Suprapubic skin (tissue), 4 donors: ENCODE results near the gene CLCNKB. TPM values are rescaled to one million over a fixed set of nuclear protein-coding genes. Genes with fewer than 3 reads are reported as not detected.

Experiments
- DNase-seq, 2 donors: peaks; one replicate each; pipeline ENCODE4 v3.0.0-alpha.2; 2019; ENCODE audit warnings: low spot score in 2 of 2
- H3K27ac ChIP-seq: fragments of 200-600 bp; sonication (generic); one replicate; pipeline ENCODE4 v1.5.1; 2019
- H3K27me3 ChIP-seq: fragments of 200-600 bp; sonication (generic); one replicate; pipeline ENCODE4 v1.5.1; 2019
- H3K36me3 ChIP-seq: fragments of 200-600 bp; sonication (generic); one replicate; pipeline ENCODE4 v1.5.1; 2019
- H3K4me1 ChIP-seq: fragments of 200-600 bp; sonication (generic); one replicate; pipeline ENCODE4 v1.5.1; 2019
- H3K4me3 ChIP-seq: fragments of 200-600 bp; sonication (generic); one replicate; pipeline ENCODE4 v1.5.1; 2019; ENCODE audit warnings: mild to moderate bottlenecking
- H3K9me3 ChIP-seq: fragments of 200-600 bp; sonication (generic); one replicate; pipeline ENCODE4 v1.5.1; 2019
- EP300 ChIP-seq: sonication (generic); formaldehyde crosslinking; IDR thresholded peaks from one replicate; pipeline ENCODE4 v1.6.1; 2017; ENCODE audit warnings: antibody characterized with exemption
- POLR2A ChIP-seq, 2 donors: fragments of 450-650 bp; IDR thresholded peaks; one replicate each; pipeline ENCODE4 v1.6.1; 2017; ENCODE audit warnings: antibody characterized with exemption in 2 of 2, mild to moderate bottlenecking in 2 of 2, moderate library complexity in 2 of 2
- POLR2AphosphoS5 ChIP-seq, 3 donors: sonication (generic); formaldehyde crosslinking; IDR thresholded peaks; one replicate each; pipeline ENCODE4 v1.6.1; 2017; ENCODE audit warnings: antibody characterized with exemption in 3 of 3
- WGBS: methylation state at CpG from one replicate; pipeline ENCODE4 v1.1.5; 2018; 5-methylcytosine and 5-hydroxymethylcytosine counted together
- total RNA-seq, 4 donors: library from RNA; depleted of rRNA; stranded (reverse); fragments of >200 nt; gene quantifications; one replicate each; pipeline ENCODE4 v1.1.0, GENCODE V29; 2016
- TF ChIP-seq, protein P1 (sequence below), 2 donors: fragments of 200-600 bp in 1 of 2; fragments of 450-650 bp in 1 of 2; sonication (generic) in 1 of 2; IDR thresholded peaks; one replicate each; pipeline ENCODE4 v1.5.1; 2016 to 2019; ENCODE audit warnings: antibody characterized with exemption in 2 of 2, mild to moderate bottlenecking in 1 of 2, moderate library complexity in 1 of 2

Gene CLCNKB
- total RNA-seq, 4 donors from 2014 or later, result 0.42 TPM; not detected in 3

DNA sequence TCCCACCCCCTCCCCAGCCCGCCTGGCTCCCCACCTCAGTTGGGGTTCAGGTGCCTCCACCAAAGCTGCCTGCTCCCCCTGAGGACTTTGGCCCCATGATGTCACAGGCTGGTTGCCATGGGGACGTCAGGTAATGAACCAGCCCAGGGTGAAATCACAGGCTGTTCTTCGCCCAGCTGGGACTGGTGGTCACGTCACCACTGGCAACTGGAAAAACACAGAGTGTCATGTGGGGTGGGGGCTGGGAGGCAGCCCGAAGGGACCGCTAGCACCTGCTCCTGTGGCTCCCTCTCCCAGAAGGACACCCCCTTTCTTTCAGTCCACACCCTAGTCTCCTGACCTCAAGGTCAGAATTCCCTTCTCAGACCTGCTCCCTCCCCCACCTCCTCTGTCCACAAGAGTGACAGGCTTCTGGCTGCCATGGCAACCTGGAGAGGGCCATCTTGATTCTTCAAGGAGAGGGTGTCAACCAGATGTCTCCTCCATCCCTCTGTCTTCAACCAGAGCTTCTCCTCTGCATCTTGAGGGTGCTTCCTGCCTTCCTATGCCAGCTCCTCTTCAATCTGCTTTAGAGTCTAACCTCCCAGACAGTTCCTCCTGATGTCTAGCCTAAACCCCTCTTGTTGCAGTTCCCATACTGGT lies 23.7 kb downstream of the CLCNKB start:
- Histone ChIP-seq H3K4me3 (no peak overlapping the region), H3K27me3 (no peaks in the 10 kb centered on the region), H3K36me3 (no peaks in the 10 kb centered on the region), H3K27ac (no peak overlapping the region), H3K4me1 (peaks cover 15% of the 10 kb centered on the region), H3K9me3 (no peaks in the 10 kb centered on the region)
- no peak for TF ChIP-seq POLR2AphosphoS5 (IDR thresholded peaks at IDR 0.05)
- no peak for TF ChIP-seq POLR2A (IDR thresholded peaks at IDR 0.05)
- TF ChIP-seq, protein P1, sequence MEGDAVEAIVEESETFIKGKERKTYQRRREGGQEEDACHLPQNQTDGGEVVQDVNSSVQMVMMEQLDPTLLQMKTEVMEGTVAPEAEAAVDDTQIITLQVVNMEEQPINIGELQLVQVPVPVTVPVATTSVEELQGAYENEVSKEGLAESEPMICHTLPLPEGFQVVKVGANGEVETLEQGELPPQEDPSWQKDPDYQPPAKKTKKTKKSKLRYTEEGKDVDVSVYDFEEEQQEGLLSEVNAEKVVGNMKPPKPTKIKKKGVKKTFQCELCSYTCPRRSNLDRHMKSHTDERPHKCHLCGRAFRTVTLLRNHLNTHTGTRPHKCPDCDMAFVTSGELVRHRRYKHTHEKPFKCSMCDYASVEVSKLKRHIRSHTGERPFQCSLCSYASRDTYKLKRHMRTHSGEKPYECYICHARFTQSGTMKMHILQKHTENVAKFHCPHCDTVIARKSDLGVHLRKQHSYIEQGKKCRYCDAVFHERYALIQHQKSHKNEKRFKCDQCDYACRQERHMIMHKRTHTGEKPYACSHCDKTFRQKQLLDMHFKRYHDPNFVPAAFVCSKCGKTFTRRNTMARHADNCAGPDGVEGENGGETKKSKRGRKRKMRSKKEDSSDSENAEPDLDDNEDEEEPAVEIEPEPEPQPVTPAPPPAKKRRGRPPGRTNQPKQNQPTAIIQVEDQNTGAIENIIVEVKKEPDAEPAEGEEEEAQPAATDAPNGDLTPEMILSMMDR (IDR thresholded peaks at IDR 0.05), result no peak
- TF ChIP-seq EP300, result no peak
- DNase-seq, result no peak
- WGBS, result 66% methylated on average over 2 of the region's 6 CpGs

DNA sequence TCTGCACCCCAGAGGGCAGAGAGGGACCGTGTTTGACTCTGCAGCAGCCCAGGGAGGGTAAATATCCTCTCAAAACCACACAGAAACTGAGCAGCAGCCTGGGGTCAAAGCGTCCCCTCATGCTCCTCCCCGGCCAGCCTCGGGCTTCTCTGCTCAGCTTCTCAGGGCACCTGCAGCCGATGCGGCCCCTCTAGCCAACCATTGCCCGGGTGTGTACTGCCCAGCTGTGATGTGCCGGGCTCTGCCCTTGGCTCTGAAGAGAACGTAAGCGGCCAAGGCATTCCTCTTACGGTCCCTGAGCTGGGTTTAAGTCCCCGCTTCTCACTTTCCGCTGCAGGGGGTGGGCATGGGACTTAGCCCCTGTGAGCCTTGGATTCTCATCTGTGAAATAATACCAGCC lies 24.4 kb downstream of the CLCNKB start:
- H3K4me3 ChIP-seq, result no peak overlapping the region
- 72% methylated on average over 8 of the region's 13 CpGs for WGBS
- H3K9me3 ChIP-seq, result no peaks in the 10 kb centered on the region
- peaks cover 1% of the 10 kb centered on the region for H3K27me3 ChIP-seq
- TF ChIP-seq POLR2A (IDR thresholded peaks at IDR 0.05) (no peak), EP300 (no peak), POLR2AphosphoS5 (IDR thresholded peaks at IDR 0.05) (no peak)
- TF ChIP-seq, protein P1 (IDR thresholded peaks at IDR 0.05), result no peak
- peaks cover 18% of the 10 kb centered on the region for H3K4me1 ChIP-seq
- no peak for DNase-seq
- no peaks in the 10 kb centered on the region for H3K36me3 ChIP-seq
- no peak overlapping the region for H3K27ac ChIP-seq

DNA sequence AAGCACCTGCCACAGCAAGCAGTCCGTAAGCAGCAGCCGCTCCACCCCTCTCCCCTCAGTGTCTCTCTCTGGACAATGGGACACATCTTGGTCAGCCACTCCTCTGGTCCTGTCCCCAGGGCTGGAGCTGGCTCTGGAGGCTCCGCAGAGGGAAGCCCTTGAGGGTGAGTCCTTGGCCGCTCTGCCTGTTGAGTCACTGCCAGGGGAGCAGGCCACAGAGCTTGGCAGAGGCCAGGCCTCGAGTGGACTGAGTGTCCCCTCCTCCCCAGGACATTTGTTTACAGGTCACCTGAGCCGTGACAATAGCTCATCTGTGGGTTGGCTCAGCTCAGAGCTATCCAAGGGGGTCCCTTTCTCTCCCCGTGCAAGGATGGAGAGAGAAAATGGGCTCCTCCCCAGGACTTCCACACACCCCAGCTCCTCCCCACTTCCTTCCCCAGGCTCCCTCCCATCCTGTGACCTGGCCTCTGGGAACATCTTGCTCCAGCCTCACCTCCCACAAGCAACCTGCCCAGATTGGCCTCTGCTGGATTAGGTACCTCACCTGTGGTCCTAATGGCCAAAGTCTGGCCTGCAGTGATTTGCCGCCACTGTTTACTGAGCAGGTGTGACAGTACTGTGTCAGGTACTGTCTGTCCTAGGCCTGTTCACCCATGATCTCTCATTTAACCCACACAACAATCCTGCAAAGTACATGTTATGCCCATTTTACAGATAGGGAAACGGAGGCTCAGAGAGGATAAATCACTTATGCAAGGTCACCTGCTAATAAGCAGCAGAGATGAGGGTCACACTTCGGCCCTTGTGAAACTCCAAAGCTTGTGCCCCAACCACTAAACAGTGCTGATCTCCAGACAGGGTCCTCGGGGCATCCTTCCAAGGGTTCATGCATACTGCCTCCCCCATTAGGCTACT lies 25.0 kb downstream of the CLCNKB start:
- H3K36me3 ChIP-seq, result no peaks in the 10 kb centered on the region
- H3K27me3 ChIP-seq, result peaks cover 5% of the 10 kb centered on the region
- TF ChIP-seq, protein P1 (IDR thresholded peaks at IDR 0.05), result no peak
- TF ChIP-seq POLR2AphosphoS5 (IDR thresholded peaks at IDR 0.05), result no peak
- TF ChIP-seq EP300, result no peak
- TF ChIP-seq POLR2A (IDR thresholded peaks at IDR 0.05), result no peak
- no peak for DNase-seq
- H3K27ac ChIP-seq, result no peak overlapping the region
- no peaks in the 10 kb centered on the region for H3K9me3 ChIP-seq
- 79% methylated on average over 4 of the region's 11 CpGs for WGBS
- peaks cover 24% of the 10 kb centered on the region for H3K4me1 ChIP-seq
- H3K4me3 ChIP-seq, result no peak overlapping the region

DNA sequence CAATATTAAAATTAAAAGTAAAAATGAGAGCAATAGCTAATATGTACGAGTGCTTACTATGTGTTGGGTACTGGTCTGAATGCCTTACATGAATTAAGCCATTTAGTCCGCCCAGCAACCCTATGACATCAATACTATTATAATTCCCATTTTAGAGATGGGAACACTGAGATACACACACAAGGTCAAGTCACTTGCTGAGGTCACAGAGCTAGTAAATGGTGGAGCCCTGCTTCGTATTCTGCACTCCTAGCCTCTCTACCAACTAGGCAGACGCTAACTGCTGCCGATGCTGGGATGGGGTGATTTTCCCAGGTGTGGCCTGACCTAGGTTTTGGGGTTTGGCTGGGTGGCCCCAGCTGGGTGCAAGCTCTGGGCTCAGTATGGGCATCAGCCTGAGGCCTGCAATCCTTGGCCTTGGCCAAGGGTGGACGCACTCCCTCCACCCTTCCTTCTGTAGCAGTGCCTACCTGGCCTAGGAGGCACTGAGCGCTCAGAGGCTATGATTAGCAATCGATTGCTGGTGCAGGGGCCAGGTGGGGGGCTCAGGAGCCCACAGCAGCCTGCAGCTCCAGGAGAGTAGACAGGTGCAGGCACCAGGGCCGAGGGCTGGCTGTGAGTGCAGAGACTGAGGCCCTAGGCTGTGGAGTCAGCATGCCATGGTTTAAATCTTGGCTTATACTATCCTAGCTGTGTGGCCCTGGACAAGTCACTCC lies 27.2 kb downstream of the CLCNKB start:
- no peak for DNase-seq
- Histone ChIP-seq H3K27me3 (peaks cover 5% of the 10 kb centered on the region), H3K9me3 (no peaks in the 10 kb centered on the region), H3K27ac (no peak overlapping the region), H3K36me3 (no peaks in the 10 kb centered on the region), H3K4me1 (peaks cover 39% of the 10 kb centered on the region), H3K4me3 (no peak overlapping the region)
- TF ChIP-seq, protein P1 (IDR thresholded peaks at IDR 0.05), result no peak
- TF ChIP-seq POLR2AphosphoS5 (IDR thresholded peaks at IDR 0.05) (no peak), EP300 (no peak), POLR2A (IDR thresholded peaks at IDR 0.05) (no peak)
- WGBS, result 96% methylated on average over 6 of the region's 9 CpGs
